Neuron (in vitro differentiated cells): Measurements from ENCODE around the gene PIAS2.
"Not testable (repeated sequence)": the region's sequence is repeated elsewhere in the genome, so short reads cannot be mapped to it uniquely, and the experiment has no call there.

ENCODE experiments used
- H2AFZ ChIP-seq: one replicate; pipeline ENCODE4 v1.6.1; 2013; ENCODE audit warnings: low read depth, mild to moderate bottlenecking, inconsistent platforms, low read length, moderate library complexity
- H3K27me3 ChIP-seq: one replicate; pipeline ENCODE4 v1.6.1; 2013; ENCODE audit warnings: low read length; ENCODE audit not compliant: insufficient read depth
- H3K36me3 ChIP-seq: one replicate; pipeline ENCODE4 v1.6.1; 2013; ENCODE audit warnings: low read length; ENCODE audit not compliant: insufficient read depth
- H3K4me1 ChIP-seq: one replicate; pipeline ENCODE4 v1.6.1; 2013; ENCODE audit warnings: low read length; ENCODE audit not compliant: insufficient read depth
- H3K4me3 ChIP-seq: 2 replicates; pipeline ENCODE4 v1.5.1; 2013; ENCODE audit warnings: mild to moderate bottlenecking, low read length, moderate library complexity
- H3K9me3 ChIP-seq: one replicate; pipeline ENCODE4 v1.6.1; 2013; ENCODE audit warnings: low read length

The PIAS2 gene

DNA sequence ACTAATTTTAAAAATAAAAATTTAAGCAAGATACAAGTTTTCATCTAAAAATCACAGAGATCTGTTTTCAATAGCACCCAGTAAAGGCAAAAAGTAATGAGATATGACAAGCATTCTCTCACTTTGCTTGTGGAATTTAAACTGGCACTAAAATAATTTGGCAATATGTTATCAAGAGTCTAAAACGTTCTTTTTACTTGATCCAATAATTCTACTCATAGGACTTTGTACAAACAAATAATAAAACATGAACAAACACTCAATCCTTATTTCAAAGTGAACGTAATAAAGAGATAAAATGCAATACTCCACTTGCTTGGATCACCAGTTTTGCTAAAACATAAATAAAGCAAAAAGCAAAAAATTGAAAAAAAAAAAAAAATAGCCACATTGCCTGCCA lies 30.4 kb downstream of the PIAS2 start:
- no peaks in the 10 kb centered on the region for H3K4me1 ChIP-seq
- peaks cover 14% of the 10 kb centered on the region for H3K9me3 ChIP-seq
- H3K27me3 ChIP-seq = no peaks in the 10 kb centered on the region
- H3K4me3 ChIP-seq = no peak overlapping the region
- H2AFZ ChIP-seq = no peak overlapping the region
- H3K36me3 ChIP-seq = peaks cover 19% of the 10 kb centered on the region

DNA sequence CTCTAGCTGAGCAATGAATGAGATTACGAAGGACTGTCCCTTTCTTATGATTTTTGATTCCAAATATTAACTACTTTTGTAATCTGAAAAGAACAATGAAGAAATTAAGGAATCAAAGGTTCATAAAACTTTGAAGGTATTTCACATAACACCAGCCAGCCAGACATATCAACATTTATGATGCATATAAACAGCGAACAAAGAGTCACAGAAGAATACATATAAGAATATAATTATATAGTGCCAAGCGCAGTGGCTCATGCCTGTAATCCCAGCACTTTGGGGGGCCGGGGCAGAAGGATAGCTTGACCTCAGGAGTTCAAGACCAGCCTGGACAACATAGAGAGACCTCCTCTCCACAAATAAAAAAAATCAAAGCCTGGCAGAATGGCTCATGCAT lies 34.1 kb downstream of the PIAS2 start:
- Histone ChIP-seq H3K27me3 (no peaks in the 10 kb centered on the region), H3K4me1 (no peaks in the 10 kb centered on the region), H3K36me3 (no peaks in the 10 kb centered on the region)

DNA sequence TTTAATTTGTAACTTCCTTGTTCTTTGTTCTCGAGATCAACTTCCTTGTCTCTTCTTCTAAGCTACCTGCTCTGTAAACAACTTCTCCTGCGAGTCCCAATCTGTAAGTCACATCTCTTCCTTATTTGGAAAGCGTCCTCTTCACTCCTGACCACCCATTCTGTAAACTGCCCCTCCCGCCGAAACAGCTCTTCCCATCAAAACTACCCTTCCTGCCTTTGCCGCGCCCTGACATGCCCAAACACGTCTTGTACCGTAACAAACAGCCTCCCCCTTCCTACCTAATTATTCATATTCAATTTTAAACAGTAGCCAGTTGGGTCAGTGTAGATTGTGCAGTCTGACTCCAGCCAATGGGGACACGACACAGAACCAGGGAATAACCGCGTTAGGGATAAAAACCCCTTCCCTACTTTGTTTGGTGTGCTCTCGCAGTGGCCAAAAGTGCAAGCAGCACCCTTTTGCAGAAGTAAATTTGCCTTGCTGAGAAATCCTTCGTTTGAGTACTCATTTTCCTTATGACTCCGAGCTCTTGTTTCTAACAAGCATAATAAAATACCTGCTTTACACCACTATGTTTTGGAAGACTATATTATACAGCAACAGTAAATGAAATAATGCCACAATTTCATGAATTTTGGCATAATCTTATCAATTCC lies 39.8 kb downstream of the PIAS2 start:
- Histone ChIP-seq H3K9me3 (peaks cover 11% of the 10 kb centered on the region), H3K36me3 (peaks cover 3% of the 10 kb centered on the region), H3K4me3 (no peak overlapping the region), H2AFZ (no peak overlapping the region), H3K27me3 (no peaks in the 10 kb centered on the region), H3K4me1 (no peaks in the 10 kb centered on the region)

More for the DNA sequence above, 34.1 kb downstream of the PIAS2 start:
- Histone ChIP-seq H3K4me3 (no peak overlapping the region), H3K9me3 (peaks cover 10% of the 10 kb centered on the region), H2AFZ (no peak overlapping the region)

DNA sequence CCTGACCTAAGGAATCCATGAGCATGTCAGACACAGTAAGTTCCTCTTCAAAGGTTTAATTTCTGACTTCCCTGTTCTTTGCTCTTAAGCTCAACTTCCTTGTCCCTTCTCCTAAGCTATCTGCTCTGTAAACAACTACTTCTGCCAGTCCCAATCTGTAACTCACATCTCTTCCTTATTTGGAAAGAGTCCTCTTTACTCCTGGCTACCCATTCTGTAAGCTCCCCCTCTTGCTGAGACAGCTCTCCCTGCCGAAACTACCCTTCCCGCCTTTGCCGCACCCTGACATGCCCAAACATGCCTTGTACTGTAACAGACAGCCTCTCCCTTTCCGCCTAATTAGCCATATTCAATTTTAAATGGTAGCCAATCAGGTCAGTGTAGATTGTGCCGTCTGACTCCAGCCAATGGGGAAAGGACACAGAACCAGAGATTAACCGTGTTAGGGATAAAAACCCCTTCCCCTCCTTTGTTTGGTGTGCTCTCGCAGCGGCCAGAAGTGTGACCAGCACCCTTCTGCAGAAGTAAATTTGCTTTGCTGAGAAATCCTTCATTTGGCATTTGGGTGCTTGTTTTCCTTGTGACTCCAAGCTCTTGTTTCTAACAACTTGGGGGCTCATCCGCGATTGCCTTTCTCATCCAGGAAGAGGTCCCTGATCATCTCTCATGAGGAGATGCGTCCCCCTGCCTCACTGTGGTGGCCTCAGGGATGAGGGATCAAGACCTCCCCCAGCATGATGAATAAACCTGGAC lies 49.0 kb downstream of the PIAS2 start:
- Histone ChIP-seq H3K4me3 (no peak overlapping the region), H3K4me1 (no peaks in the 10 kb centered on the region), H3K36me3 (no peaks in the 10 kb centered on the region), H2AFZ (no peak overlapping the region), H3K9me3 (peaks cover 5% of the 10 kb centered on the region), H3K27me3 (no peaks in the 10 kb centered on the region)

DNA sequence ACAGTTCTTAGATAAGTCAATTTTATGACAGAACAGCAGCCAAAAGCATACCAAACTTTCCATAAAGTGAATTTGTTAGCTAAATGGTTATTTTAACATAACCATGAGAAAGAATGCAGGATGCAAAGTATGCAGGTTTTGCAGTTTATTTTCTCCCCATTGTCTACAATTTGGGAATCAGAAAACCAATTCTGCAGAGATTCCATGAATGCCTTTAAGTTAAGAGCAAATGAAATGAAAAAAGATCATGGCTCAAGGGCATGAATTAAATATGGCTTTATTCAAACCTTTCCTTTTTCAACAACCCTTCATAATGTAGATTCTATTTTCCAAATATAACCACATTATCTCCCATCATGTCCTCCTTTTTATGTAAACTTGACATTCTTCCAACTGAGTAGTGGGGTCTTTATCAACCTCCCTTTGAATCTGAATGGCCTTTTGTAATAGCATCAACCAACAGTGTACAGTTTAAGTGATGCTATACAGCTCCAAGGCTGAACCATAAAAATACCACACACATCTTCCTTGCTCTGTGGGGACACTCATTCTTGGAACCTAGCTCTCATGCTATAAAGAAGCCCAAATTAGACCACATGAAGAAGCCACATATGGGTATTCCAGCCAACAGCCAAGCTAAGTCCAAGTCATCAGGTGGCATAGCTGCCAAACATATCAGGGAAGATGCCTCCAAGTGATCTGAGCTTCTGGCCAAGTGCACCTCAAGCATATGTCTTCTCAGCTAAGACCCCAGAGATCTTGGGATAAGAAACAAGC lies 49.8 kb downstream of the PIAS2 start:
- Histone ChIP-seq H3K36me3 (no peaks in the 10 kb centered on the region), H3K4me3 (no peak overlapping the region), H3K9me3 (peaks cover 5% of the 10 kb centered on the region), H3K4me1 (no peaks in the 10 kb centered on the region), H3K27me3 (no peaks in the 10 kb centered on the region), H2AFZ (no peak overlapping the region)

DNA sequence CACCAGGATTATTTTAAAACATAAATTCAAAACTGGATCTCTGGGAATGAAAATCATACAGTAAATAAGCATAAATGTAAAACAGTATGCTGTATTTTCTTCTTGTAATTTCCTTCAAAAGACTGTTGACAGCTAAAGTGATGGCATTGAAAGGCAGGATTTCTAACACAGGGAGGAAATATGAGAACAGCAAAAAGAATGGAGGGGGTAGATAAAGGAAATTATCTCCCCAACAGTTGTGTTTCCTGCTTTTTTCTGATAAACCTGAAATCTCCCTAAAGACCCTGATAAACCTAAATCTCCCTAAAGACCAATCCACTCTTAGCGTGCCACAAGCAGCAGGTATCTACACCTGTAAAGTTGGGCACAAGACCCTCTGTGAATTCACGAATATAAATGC lies 50.8 kb downstream of the PIAS2 start:
- H2AFZ ChIP-seq = no peak overlapping the region
- no peak overlapping the region for H3K4me3 ChIP-seq
- H3K36me3 ChIP-seq = no peaks in the 10 kb centered on the region
- H3K27me3 ChIP-seq = no peaks in the 10 kb centered on the region
- H3K9me3 ChIP-seq = peaks cover 5% of the 10 kb centered on the region
- H3K4me1 ChIP-seq = no peaks in the 10 kb centered on the region

DNA sequence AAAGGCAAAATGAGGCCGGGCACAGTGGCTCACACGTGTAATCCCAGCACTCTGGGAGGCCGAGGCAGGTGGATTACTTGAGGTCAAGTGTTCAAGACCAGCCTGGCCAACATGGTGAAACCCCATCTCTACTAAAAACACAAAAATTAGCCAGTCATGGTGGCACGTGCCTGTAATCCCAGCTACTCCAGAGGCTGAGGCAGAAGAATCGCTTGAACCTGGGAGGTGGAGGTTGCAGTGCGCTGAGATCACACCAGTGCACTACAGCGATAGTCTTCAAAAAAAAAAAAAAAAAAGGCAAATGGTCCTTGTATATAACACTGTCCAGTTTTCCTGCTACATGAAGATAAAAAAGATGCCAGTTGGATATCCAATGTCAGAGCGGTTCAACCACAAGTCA lies 52.1 kb downstream of the PIAS2 start:
- H3K27me3 ChIP-seq, H3K4me1 ChIP-seq, H3K36me3 ChIP-seq, H2AFZ ChIP-seq, H3K9me3 ChIP-seq, H3K4me3 ChIP-seq: not testable (repeated sequence)

DNA sequence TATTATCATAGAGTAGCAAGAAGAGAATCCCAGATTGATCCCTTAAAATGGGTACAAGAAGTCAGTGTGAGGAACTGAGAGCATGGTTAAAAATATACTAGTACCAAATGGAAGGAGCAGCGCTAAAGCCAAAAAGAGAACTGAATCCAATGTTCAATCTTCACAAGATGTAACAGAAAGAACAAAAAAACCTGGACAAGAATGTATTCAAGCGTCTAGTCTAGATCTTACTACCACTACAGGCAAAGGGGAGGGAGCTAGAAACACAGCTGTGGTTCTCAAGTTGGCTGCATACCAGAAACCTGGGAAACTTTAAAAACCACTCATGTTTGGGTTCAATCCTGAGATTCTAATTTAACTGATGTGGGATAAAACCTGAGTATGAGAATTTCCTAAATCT lies 57.5 kb downstream of the PIAS2 start:
- Histone ChIP-seq H3K36me3 (peaks cover 3% of the 10 kb centered on the region), H3K4me3 (no peak overlapping the region), H2AFZ (no peak overlapping the region), H3K9me3 (no peaks in the 10 kb centered on the region), H3K4me1 (no peaks in the 10 kb centered on the region), H3K27me3 (no peaks in the 10 kb centered on the region)

DNA sequence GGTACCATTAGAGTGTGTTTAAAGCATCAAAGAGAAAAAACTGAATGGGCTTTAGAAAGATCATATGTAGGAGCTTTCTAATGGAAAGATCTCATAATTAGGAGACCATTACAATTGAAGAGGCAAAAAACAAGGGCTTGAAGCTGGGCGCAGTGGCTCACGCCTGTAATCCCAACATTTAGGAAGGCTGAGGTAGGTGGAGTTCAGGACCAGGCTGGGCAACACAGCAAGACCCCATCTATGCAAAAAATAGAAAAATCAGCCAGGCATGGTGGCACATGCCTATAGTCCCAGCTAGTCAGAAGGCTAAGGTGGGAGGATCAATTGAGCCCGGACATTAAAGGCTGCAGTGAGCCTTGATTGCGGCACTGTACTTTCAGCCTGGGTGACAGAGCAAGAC lies 59.0 kb downstream of the PIAS2 start:
- Histone ChIP-seq H3K4me3 (no peak overlapping the region), H3K27me3 (no peaks in the 10 kb centered on the region), H3K36me3 (peaks cover 7% of the 10 kb centered on the region), H3K4me1 (no peaks in the 10 kb centered on the region), H2AFZ (no peak overlapping the region), H3K9me3 (no peaks in the 10 kb centered on the region)

DNA sequence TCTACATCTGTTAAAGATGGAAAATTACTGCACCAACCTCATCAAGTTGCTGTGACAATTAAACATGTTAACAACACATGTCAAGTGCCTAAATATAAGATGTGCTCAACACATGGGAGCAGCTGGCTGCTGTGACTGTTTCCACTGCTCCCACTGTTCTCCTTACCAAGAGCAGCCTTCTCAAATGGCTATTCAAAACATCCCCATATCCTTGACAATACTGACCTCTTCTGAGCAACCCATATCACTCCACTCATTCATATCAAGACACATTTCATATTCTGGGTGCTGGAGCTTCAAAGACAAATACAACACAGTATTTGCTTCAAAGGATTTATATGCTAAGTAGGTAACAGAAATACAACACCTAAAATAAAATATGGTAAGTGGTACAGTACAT lies 60.3 kb downstream of the PIAS2 start:
- H3K27me3 ChIP-seq = no peaks in the 10 kb centered on the region
- peaks cover 7% of the 10 kb centered on the region for H3K36me3 ChIP-seq
- no peak overlapping the region for H2AFZ ChIP-seq
- H3K4me1 ChIP-seq = no peaks in the 10 kb centered on the region
- H3K4me3 ChIP-seq = no peak overlapping the region
- H3K9me3 ChIP-seq = no peaks in the 10 kb centered on the region

DNA sequence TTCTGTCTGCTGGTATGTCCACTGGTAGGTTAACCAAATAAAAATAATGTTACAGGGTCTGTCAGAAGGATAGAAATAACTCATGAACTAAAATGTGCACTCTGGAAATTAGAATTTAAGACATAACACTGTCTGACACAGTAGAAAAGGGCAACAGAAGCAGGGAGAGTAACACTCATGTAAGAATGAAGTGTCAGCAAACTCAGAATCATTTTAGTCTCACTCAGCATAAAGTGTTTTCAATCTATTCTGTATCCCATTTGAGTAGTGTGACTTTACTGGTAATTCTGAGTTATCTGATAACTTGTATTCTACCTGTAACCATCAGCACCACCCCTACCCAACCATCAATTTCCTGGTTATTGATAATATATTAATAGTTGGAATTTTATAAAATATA lies 68.3 kb downstream of the PIAS2 start:
- no peaks in the 10 kb centered on the region for H3K27me3 ChIP-seq
- no peaks in the 10 kb centered on the region for H3K9me3 ChIP-seq
- no peaks in the 10 kb centered on the region for H3K4me1 ChIP-seq
- H2AFZ ChIP-seq = no peak overlapping the region
- H3K36me3 ChIP-seq = no peaks in the 10 kb centered on the region
- no peak overlapping the region for H3K4me3 ChIP-seq

DNA sequence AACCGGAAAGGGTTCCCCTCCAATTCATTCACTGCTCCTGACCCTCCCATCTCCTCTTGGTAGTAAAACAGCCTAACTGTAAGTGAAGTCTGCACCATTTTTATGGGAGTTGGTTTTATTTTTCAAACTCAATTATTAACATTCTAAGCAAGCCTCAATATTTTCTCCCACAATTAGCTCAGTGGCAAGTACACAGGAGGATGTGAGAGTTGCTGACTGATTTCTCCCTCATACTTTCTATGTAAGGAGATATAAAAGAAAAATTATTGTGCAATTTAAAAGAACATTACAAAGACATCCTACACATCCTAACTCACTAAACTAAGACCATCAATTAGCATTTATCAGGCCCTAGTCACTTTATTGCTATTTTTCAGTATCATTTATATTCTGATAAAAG lies 73.9 kb downstream of the PIAS2 start:
- Histone ChIP-seq H3K27me3 (no peaks in the 10 kb centered on the region), H3K36me3 (no peaks in the 10 kb centered on the region), H3K4me3 (no peak overlapping the region), H3K4me1 (no peaks in the 10 kb centered on the region), H2AFZ (no peak overlapping the region), H3K9me3 (no peaks in the 10 kb centered on the region)

DNA sequence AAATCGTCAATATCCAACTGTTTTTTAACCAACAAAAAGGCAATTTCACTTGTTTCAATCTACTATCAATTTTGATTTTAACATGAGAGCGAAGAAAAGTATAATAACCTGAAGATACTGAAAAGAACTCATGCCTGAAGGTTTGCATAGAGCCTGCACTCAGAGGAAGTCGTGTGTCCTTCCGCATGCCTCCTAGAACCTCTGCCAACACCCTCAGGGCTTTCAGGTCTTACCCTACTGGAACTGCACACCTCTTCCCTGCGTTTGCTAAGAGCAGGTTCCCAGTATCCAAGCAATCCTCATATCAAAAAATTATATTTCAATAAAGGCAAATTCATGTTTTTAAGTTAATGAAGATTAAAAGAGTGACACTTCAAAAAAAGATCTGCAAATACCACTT lies 74.7 kb downstream of the PIAS2 start:
- no peaks in the 10 kb centered on the region for H3K9me3 ChIP-seq

More for the DNA sequence above, 74.7 kb downstream of the PIAS2 start:
- no peaks in the 10 kb centered on the region for H3K27me3 ChIP-seq
- no peak overlapping the region for H3K4me3 ChIP-seq
- H3K4me1 ChIP-seq = no peaks in the 10 kb centered on the region
- H2AFZ ChIP-seq = no peak overlapping the region
- H3K36me3 ChIP-seq = no peaks in the 10 kb centered on the region
